Measurements from ENCODE around the gene DPYD.

DPYD gene

GRCh38 chr1:97837161-97837560, 83.7 kb downstream of the DPYD start:
- DNase-seq (ENCODE audit: low spot score), result no peak

- DNase-seq (ENCODE audit: low spot score), result no peak
Observed at GRCh38 chr1:97834899-97835298, 85.9 kb downstream of the DPYD start.

- DNase-seq (ENCODE audit: low spot score), result no peak
Observed at GRCh38 chr1:97833881-97834280, 87.0 kb downstream of the DPYD start.

GRCh38 chr1:97832481-97832880, 88.4 kb downstream of the DPYD start:
- DNase-seq (ENCODE audit: low spot score), result no peak

GRCh38 chr1:97827887-97828286, 92.9 kb downstream of the DPYD start:
- no peak for DNase-seq (ENCODE audit: low spot score)

GRCh38 chr1:97826820-97827219, 94.0 kb downstream of the DPYD start:
- DNase-seq (ENCODE audit: low spot score), result no peak

- DNase-seq (ENCODE audit: low spot score), result no peak
Observed at GRCh38 chr1:97824624-97825023, 96.2 kb downstream of the DPYD start.

- DNase-seq (ENCODE audit: low spot score), result no peak
Observed at GRCh38 chr1:97824200-97824599, 96.6 kb downstream of the DPYD start.

GRCh38 chr1:97820470-97821188, 100.2 kb downstream of the DPYD start:
- DNase-seq (ENCODE audit: low spot score), result no peak

GRCh38 chr1:97816927-97817326, 103.9 kb downstream of the DPYD start:
- no peak for DNase-seq (ENCODE audit: low spot score)

- DNase-seq (ENCODE audit: low spot score), result no peak
Observed at GRCh38 chr1:97814804-97815203, 106.0 kb downstream of the DPYD start.

- DNase-seq (ENCODE audit: low spot score), result no peak
Observed at GRCh38 chr1:97814121-97814520, 106.7 kb downstream of the DPYD start.

GRCh38 chr1:97812076-97812475, 108.8 kb downstream of the DPYD start:
- DNase-seq (ENCODE audit: low spot score), result no peak

GRCh38 chr1:97806996-97807520, 113.8 kb downstream of the DPYD start:
- no peak for DNase-seq (ENCODE audit: low spot score)

GRCh38 chr1:97806326-97806725, 114.5 kb downstream of the DPYD start:
- no peak for DNase-seq (ENCODE audit: low spot score)

GRCh38 chr1:97805093-97805492, 115.7 kb downstream of the DPYD start:
- DNase-seq (ENCODE audit: low spot score), result no peak

GRCh38 chr1:97803026-97803425, 117.8 kb downstream of the DPYD start:
- no peak for DNase-seq (ENCODE audit: low spot score)

GRCh38 chr1:97802011-97802410, 118.8 kb downstream of the DPYD start:
- DNase-seq (ENCODE audit: low spot score), result no peak

GRCh38 chr1:97797403-97798183, 123.2 kb downstream of the DPYD start:
- DNase-seq (ENCODE audit: low spot score), result no peak

- DNase-seq (ENCODE audit: low spot score), result no peak
Observed at GRCh38 chr1:97796711-97797110, 124.1 kb downstream of the DPYD start.

GRCh38 chr1:97792655-97793054, 128.2 kb downstream of the DPYD start:
- no peak for DNase-seq (ENCODE audit: low spot score)

- no peak for DNase-seq (ENCODE audit: low spot score)
Observed at GRCh38 chr1:97791251-97791650, 129.6 kb downstream of the DPYD start.

GRCh38 chr1:97787231-97787630, 133.6 kb downstream of the DPYD start:
- DNase-seq (ENCODE audit: low spot score), result no peak
